HepG2 (cell line): Measurements from ENCODE around the gene C22orf15. TPM values are rescaled to one million over a fixed set of nuclear protein-coding genes. Genes with fewer than 3 reads are reported as not detected.

ENCODE experiments used
- ATAC-seq: fragments of 200-7000 bp; cut with Tn5 transposase; 3 replicates; pipeline ENCODE4 v1.9.1; 2020; ENCODE audit warnings: mild to moderate bottlenecking, moderate library complexity
- BruUV-seq: library from RNA; stranded (reverse); fragments of 400-500 nt; replicated peaks from 2 replicates; lab custom pipeline; 2021; lab: Mats Ljungman, UMichigan
- CTCF ChIA-PET: fragments of 300-600 bp; formaldehyde crosslinking; extraction: SDS; loops from one replicate; lab custom pipeline; 2021; ENCODE audit warnings: low total read pairs, inconsistent platforms, low intra/inter-chr PET ratio; lab: Yijun Ruan, JAX
- POLR2A ChIA-PET: fragments of 350-600 bp; sonication (Branson Sonifier 250); formaldehyde crosslinking; loops from one replicate; lab custom pipeline; 2020; ENCODE audit warnings: antibody characterized with exemption, inconsistent platforms; lab: Yijun Ruan, JAX
- DNase-seq: peaks from one replicate; pipeline ENCODE4 v3.0.0-alpha.2; 2015; ENCODE audit warnings: low spot score
- FAIRE-seq: peaks from 3 replicates; lab custom pipeline; 2011; peaks lifted over from hg19 to GRCh38; lab: Jason Lieb, UNC
- H2AFZ ChIP-seq: one replicate; pipeline ENCODE4 v1.6.1; 2011; ENCODE audit warnings: low read length, inconsistent platforms
- H3K27ac ChIP-seq: fragments of 300-600 bp; 3 replicates; pipeline ENCODE4 v1.8.0; 2011; ENCODE audit warnings: mixed run types, mild to moderate bottlenecking, mixed read lengths, low read length, inconsistent platforms; ENCODE audit not compliant: insufficient read depth; ENCODE audit errors: extremely low read length
- H3K27me3 ChIP-seq, 2 experiments: fragments of 200-600 bp in 1 of 2; 2 replicates in 1 of 2; 3 replicates in 1 of 2; pipeline versions ENCODE4 v1.6.0 to v1.8.0; 2011; ENCODE audit warnings: low read length in 2 of 2, mild to moderate bottlenecking in 2 of 2, moderate library complexity in 2 of 2, inconsistent platforms in 1 of 2; ENCODE audit not compliant: insufficient read depth in 2 of 2, control insufficient read depth in 1 of 2
- H3K36me3 ChIP-seq, 2 experiments: fragments of 200-600 bp in 1 of 2; replicated peaks in 1 of 2; 2 replicates in 1 of 2; 3 replicates in 1 of 2; pipeline versions ENCODE4 v1.5.1 to v1.8.0; 2011; ENCODE audit warnings: low read length in 2 of 2, inconsistent platforms in 1 of 2; ENCODE audit not compliant: insufficient read depth in 2 of 2, control insufficient read depth in 1 of 2
- H3K4me1 ChIP-seq: 2 replicates; pipeline ENCODE4 v1.5.1; 2012; ENCODE audit warnings: low read length, inconsistent platforms; ENCODE audit not compliant: insufficient read depth
- H3K4me2 ChIP-seq: 2 replicates; pipeline ENCODE4 v1.6.0; 2011; ENCODE audit warnings: low read depth, low read length, inconsistent platforms
- H3K4me3 ChIP-seq, 3 experiments: fragments of 200-600 bp in 1 of 3; sonication (generic), shearing (Covaris generic) in 1 of 3; replicated peaks in 1 of 3; 2 replicates each; pipeline ENCODE4 v1.5.1; 2011 to 2016; ENCODE audit warnings: low read length in 3 of 3, inconsistent platforms in 2 of 3, low read depth in 2 of 3, mild to moderate bottlenecking in 2 of 3, control low read depth in 1 of 3, mixed read lengths in 1 of 3; ENCODE audit not compliant: insufficient read depth in 1 of 3
- H3K79me2 ChIP-seq: one replicate; pipeline ENCODE4 v1.6.1; 2011; ENCODE audit warnings: low read length, inconsistent platforms; ENCODE audit not compliant: insufficient read depth
- H3K9ac ChIP-seq: 2 replicates; pipeline ENCODE4 v1.6.0; 2011; ENCODE audit warnings: mild to moderate bottlenecking, low read depth, low read length, inconsistent platforms; ENCODE audit not compliant: insufficient read depth
- H3K9me3 ChIP-seq: 2 replicates; pipeline ENCODE4 v1.5.1; 2012; ENCODE audit warnings: mild to moderate bottlenecking, low read length
- H4K20me1 ChIP-seq: 2 replicates; pipeline ENCODE4 v1.6.0; 2011; ENCODE audit warnings: inconsistent platforms, mild to moderate bottlenecking, low read length, moderate library complexity; ENCODE audit not compliant: insufficient read depth
- AGO2 ChIP-seq: fragments of 200-400 bp; formaldehyde crosslinking; optimal IDR thresholded peaks from 2 replicates; pipeline ENCODE3; 2017; ENCODE audit warnings: mild to moderate bottlenecking, low read depth, low read length, moderate library complexity
- HDAC1 ChIP-seq: sonication (generic); formaldehyde crosslinking; IDR thresholded peaks from 2 replicates; pipeline ENCODE4 v1.5.1; 2020; ENCODE audit warnings: mild to moderate bottlenecking, missing genetic modification reagents
- NFE2L1 ChIP-seq: sonication (generic); formaldehyde crosslinking; IDR thresholded peaks from 2 replicates; pipeline ENCODE4 v1.4.0; 2020; ENCODE audit warnings: missing genetic modification reagents, mild to moderate bottlenecking, borderline replicate concordance
- REL ChIP-seq: sonication (generic); formaldehyde crosslinking; conservative IDR thresholded peaks from 2 replicates; pipeline ENCODE4 v1.8.0; 2022; ENCODE audit warnings: mild to moderate bottlenecking, missing genetic modification reagents, moderate library complexity
- SMAD1 ChIP-seq: sonication (generic); formaldehyde crosslinking; IDR thresholded peaks from 2 replicates; pipeline ENCODE4 v1.4.0; 2020; ENCODE audit warnings: missing genetic modification reagents, low read depth, mild to moderate bottlenecking, borderline replicate concordance
- YEATS2 ChIP-seq: sonication (generic); formaldehyde crosslinking; IDR thresholded peaks from 2 replicates; pipeline ENCODE4 v1.4.0; 2020; ENCODE audit warnings: missing genetic modification reagents, borderline replicate concordance
- ZNF121 ChIP-seq: sonication (generic); formaldehyde crosslinking; IDR thresholded peaks from 2 replicates; pipeline ENCODE4 v1.5.0; 2020; ENCODE audit warnings: mild to moderate bottlenecking, missing genetic modification reagents
- WGBS: methylation state at CpG from one replicate; pipeline ENCODE4 v1.1.6; 2017; ENCODE audit warnings: low lambda C conversion rate; 5-methylcytosine and 5-hydroxymethylcytosine counted together
- in situ Hi-C: cut with HindIII; loops from 2 replicates; pipeline ENCODE4 v1.10.0; 2017; ENCODE audit warnings: low pct_unique_long_range_greater_than_20kb; ENCODE audit not compliant: extremely low pct_ligation_motif_present
- intact Hi-C: fragments of 100-400 bp; cut with micrococcal nuclease; formaldehyde crosslinking; loops from one replicate; pipeline ENCODE4 v1.10.0; 2022; ENCODE audit not compliant: unreplicated experiment
- polyA plus RNA-seq, 8 experiments: library from polyadenylated mRNA; depleted of rRNA in 3 of 8; stranded (reverse) in 7 of 8; unstranded in 1 of 8; fragments of >200 nt; fragmentation: Illumina TruSeq in 4 of 8; extraction: Trizol in 4 of 8; gene quantifications; 2 replicates each; pipeline versions ENCODE4 v1.2.1 to v1.2.3, GENCODE V29; 2011 to 2016; ENCODE audit warnings: low read depth in 4 of 8, missing spikeins in 1 of 8, mixed read lengths in 1 of 8; ENCODE audit not compliant: insufficient read depth in 1 of 8
- total RNA-seq, 5 experiments: library from RNA; depleted of rRNA; stranded (reverse); fragments of >200 nt; fragmentation: Illumina TruSeq; extraction: Trizol; gene quantifications; 2 replicates each; pipeline ENCODE4 v1.2.3, GENCODE V29; 2016; ENCODE audit warnings: low read depth in 1 of 5
- TF ChIP-seq, protein P1 (sequence below): sonication (generic); formaldehyde crosslinking; IDR thresholded peaks from 2 replicates; pipeline ENCODE4 v1.8.1; 2023; ENCODE audit warnings: missing genetic modification reagents, mild to moderate bottlenecking, borderline replicate concordance
- TF ChIP-seq, protein P2 (sequence below): sonication (generic); formaldehyde crosslinking; IDR thresholded peaks from 2 replicates; pipeline ENCODE4 v1.5.0; 2020; ENCODE audit warnings: missing genetic modification reagents
- TF ChIP-seq, protein P3 (sequence below): fragments of 450-650 bp; IDR thresholded peaks from 2 replicates; pipeline ENCODE4 v1.6.1; 2016
- TF ChIP-seq, protein P4 (sequence below): sonication (generic); formaldehyde crosslinking; IDR thresholded peaks from 2 replicates; pipeline ENCODE4 v1.5.1; 2020; ENCODE audit warnings: mild to moderate bottlenecking, missing genetic modification reagents, moderate library complexity

The C22orf15 gene
- total and polyA plus RNA-seq, 2 of the 13 experiments (the other 11 are each of a cell fraction or from before 2014, with no cell fraction given): not detected

DNA sequence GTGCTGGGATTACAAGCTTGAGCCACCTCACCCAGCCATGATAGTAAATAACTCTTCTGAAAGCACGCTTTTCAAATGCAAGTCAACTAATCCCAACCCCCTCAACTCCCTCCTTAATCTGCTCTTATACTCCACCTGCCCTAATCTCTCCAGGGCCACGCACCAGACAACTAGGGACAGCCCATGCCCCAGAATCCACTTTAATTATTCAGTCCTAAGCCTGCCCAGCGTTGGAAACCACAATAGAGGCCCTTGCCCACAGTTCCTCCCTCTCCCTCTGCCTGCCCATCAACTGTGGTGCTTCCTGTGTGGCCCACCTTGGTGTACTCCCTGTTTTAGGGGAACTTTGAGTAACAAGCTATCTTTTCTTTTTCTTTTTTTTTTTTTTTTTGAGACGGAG is 5.9 kb upstream of the C22orf15 start:
- no peak overlapping the region for H2AFZ ChIP-seq
- no peak overlapping the region for H3K9ac ChIP-seq
- intact Hi-C loops: no loop called here
- H4K20me1 ChIP-seq: no peaks in the 10 kb centered on the region
- POLR2A ChIA-PET: interaction anchor here (0.7 to 1.3 kb wide), 3 partner anchors 9 to 39 kb away, joined by 3 to 6 read pairs (median 3); no protein-coding TSS in a partner anchor
- TF ChIP-seq AGO2 (no peak), NFE2L1 (CRISPR knock-in tag) (no peak), YEATS2 (CRISPR knock-in tag) (no peak), SMAD1 (CRISPR knock-in tag) (no peak)
- TF ChIP-seq, all 625 proteins: peak for 0
- 37% methylated on average over 4 of the region's 4 CpGs for WGBS
- ATAC-seq: no peak
- no peaks in the 10 kb centered on the region for H3K9me3 ChIP-seq
- H3K27ac ChIP-seq: no peak overlapping the region
- H3K36me3 ChIP-seq: no peaks in the 10 kb centered on the region
- H3K79me2 ChIP-seq: no peaks in the 10 kb centered on the region
- H3K27me3 ChIP-seq: no peaks in the 10 kb centered on the region; a peak in 1 of 5 replicates
- H3K4me3 ChIP-seq: no peak overlapping the region
- no peak for DNase-seq
- in situ Hi-C loops: no loop called here
- H3K4me1 ChIP-seq: peaks cover 6% of the 10 kb centered on the region
- CTCF ChIA-PET: no interaction called here
- no TSS peak for BruUV-seq
- no peak for FAIRE-seq
- H3K4me2 ChIP-seq: no peak overlapping the region

DNA sequence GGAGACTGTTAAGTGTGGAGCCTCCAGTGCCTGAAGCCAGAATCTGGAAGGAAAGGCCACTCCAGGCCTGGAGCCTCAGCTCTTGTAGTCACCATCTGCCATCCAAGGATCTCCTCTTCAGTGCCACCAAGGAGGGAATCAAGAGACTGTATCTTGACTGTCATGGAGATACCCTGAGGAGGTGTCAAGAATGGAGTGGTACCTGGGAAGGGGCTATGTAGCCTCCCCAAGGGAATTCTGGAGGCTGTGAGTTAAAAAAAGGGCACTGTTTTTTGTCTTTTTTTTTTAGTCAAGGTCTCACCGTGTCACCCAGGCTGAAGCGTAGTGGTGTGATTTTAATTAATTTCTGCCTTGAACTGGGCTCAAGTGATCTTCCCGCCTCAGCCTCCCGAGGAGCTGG is 3.2 kb upstream of the C22orf15 start:
- 86% methylated on average over 4 of the region's 4 CpGs for WGBS
- POLR2A ChIA-PET: interaction anchor here (0.6 to 2.3 kb wide), 6 partner anchors 9 to 98 kb away, joined by 3 to 7 read pairs (median 4); partner anchors contain the start of genes SLC2A11 and ZNF70
- H3K27ac ChIP-seq: no peak overlapping the region
- BruUV-seq: no TSS peak
- DNase-seq (no peak), FAIRE-seq (no peak), ATAC-seq (no peak)
- H3K79me2 ChIP-seq: no peaks in the 10 kb centered on the region
- H3K36me3 ChIP-seq: peaks cover 0 to under 1% of the 10 kb centered on the region in 2 experiments; a peak in 2 of 5 replicates
- no peaks in the 10 kb centered on the region for H3K9me3 ChIP-seq
- no peak overlapping the region for H3K9ac ChIP-seq
- in situ Hi-C loops (no loop called here), intact Hi-C loops (no loop called here)
- no peak overlapping the region for H3K4me3 ChIP-seq
- CTCF ChIA-PET: no interaction called here
- H2AFZ ChIP-seq: no peak overlapping the region
- H4K20me1 ChIP-seq: no peaks in the 10 kb centered on the region
- H3K4me2 ChIP-seq: no peak overlapping the region
- no peaks in the 10 kb centered on the region; a peak in 1 of 5 replicates for H3K27me3 ChIP-seq
- peaks cover 13% of the 10 kb centered on the region for H3K4me1 ChIP-seq
- TF ChIP-seq REL: no peak
- TF ChIP-seq, protein P1, sequence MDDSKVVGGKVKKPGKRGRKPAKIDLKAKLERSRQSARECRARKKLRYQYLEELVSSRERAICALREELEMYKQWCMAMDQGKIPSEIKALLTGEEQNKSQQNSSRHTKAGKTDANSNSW (CRISPR knock-in tag): no peak
- TF ChIP-seq, protein P2, sequence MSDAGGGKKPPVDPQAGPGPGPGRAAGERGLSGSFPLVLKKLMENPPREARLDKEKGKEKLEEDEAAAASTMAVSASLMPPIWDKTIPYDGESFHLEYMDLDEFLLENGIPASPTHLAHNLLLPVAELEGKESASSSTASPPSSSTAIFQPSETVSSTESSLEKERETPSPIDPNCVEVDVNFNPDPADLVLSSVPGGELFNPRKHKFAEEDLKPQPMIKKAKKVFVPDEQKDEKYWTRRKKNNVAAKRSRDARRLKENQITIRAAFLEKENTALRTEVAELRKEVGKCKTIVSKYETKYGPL (CRISPR knock-in tag): no peak
- TF ChIP-seq, protein P3, sequence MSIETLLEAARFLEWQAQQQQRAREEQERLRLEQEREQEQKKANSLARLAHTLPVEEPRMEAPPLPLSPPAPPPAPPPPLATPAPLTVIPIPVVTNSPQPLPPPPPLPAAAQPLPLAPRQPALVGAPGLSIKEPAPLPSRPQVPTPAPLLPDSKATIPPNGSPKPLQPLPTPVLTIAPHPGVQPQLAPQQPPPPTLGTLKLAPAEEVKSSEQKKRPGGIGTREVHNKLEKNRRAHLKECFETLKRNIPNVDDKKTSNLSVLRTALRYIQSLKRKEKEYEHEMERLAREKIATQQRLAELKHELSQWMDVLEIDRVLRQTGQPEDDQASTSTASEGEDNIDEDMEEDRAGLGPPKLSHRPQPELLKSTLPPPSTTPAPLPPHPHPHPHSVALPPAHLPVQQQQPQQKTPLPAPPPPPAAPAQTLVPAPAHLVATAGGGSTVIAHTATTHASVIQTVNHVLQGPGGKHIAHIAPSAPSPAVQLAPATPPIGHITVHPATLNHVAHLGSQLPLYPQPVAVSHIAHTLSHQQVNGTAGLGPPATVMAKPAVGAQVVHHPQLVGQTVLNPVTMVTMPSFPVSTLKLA: no peak
- TF ChIP-seq HDAC1: no peak
- TF ChIP-seq ZNF121 (CRISPR knock-in tag): no peak
- TF ChIP-seq, protein P4, sequence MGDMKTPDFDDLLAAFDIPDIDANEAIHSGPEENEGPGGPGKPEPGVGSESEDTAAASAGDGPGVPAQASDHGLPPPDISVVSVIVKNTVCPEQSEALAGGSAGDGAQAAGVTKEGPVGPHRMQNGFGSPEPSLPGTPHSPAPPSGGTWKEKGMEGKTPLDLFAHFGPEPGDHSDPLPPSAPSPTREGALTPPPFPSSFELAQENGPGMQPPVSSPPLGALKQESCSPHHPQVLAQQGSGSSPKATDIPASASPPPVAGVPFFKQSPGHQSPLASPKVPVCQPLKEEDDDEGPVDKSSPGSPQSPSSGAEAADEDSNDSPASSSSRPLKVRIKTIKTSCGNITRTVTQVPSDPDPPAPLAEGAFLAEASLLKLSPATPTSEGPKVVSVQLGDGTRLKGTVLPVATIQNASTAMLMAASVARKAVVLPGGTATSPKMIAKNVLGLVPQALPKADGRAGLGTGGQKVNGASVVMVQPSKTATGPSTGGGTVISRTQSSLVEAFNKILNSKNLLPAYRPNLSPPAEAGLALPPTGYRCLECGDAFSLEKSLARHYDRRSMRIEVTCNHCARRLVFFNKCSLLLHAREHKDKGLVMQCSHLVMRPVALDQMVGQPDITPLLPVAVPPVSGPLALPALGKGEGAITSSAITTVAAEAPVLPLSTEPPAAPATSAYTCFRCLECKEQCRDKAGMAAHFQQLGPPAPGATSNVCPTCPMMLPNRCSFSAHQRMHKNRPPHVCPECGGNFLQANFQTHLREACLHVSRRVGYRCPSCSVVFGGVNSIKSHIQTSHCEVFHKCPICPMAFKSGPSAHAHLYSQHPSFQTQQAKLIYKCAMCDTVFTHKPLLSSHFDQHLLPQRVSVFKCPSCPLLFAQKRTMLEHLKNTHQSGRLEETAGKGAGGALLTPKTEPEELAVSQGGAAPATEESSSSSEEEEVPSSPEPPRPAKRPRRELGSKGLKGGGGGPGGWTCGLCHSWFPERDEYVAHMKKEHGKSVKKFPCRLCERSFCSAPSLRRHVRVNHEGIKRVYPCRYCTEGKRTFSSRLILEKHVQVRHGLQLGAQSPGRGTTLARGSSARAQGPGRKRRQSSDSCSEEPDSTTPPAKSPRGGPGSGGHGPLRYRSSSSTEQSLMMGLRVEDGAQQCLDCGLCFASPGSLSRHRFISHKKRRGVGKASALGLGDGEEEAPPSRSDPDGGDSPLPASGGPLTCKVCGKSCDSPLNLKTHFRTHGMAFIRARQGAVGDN (CRISPR knock-in tag): no peak
